ENCODE results near the gene LSG1. TPM values are rescaled to one million over a fixed set of nuclear protein-coding genes. Genes with fewer than 3 reads are reported as not detected.

Gene LSG1
- total and polyA plus RNA-seq, 4 donors = 8.8 to 31.3 (median 24.9) TPM

- H3K4me1 ChIP-seq (ENCODE audit: control insufficient read depth in 1 of 2, insufficient read depth in 2 of 2, low read length in 2 of 2) = no peaks in the 10 kb centered on the region
- H3K27ac ChIP-seq (ENCODE audit: low read depth in 1 of 2, low read length in 2 of 2) = no peak overlapping the region
- no peak for DNase-seq
- 83 to 86% methylated on average over 9 of the region's 9 CpGs for WGBS, 2 donors
- H3K36me3 ChIP-seq (ENCODE audit: control insufficient read depth in 1 of 2, insufficient read depth in 2 of 2, low read length in 1 of 2) = no peaks in the 10 kb centered on the region
- ATAC-seq (ENCODE audit: low FRiP score) = no peak
- H3K9me3 ChIP-seq (ENCODE audit: control insufficient read depth, low read length) = no peaks in the 10 kb centered on the region
- H3K4me3 ChIP-seq (ENCODE audit: low read length in 2 of 2) = no peak overlapping the region
- H3K27me3 ChIP-seq (ENCODE audit: control insufficient read depth in 1 of 2, insufficient read depth in 2 of 2, low read length in 1 of 2) = peaks cover 0 to 1% of the 10 kb centered on the region in 2 donors
- intact Hi-C loops (cut with DNase I) = loop anchor here (10.0 kb wide), 2 partner anchors 285 to 295 kb away; no protein-coding TSS in a partner anchor
Measured at GRCh38 chr3:194689493-194689944, 17.5 kb upstream of the LSG1 start.

GRCh38 chr3:194688946-194689345 lies 17.0 kb upstream of the LSG1 start:
- H3K4me3 ChIP-seq (ENCODE audit: low read length in 2 of 2) = no peak overlapping the region
- intact Hi-C loops (cut with DNase I) = loop anchor here (10.0 kb wide), 2 partner anchors 286 to 296 kb away; no protein-coding TSS in a partner anchor

GRCh38 chr3:194688200-194688740 lies 16.3 kb upstream of the LSG1 start:
- no peak for ATAC-seq (ENCODE audit: low FRiP score)
- H3K4me1 ChIP-seq (ENCODE audit: control insufficient read depth in 1 of 2, insufficient read depth in 2 of 2, low read length in 2 of 2) = no peaks in the 10 kb centered on the region
- intact Hi-C loops (cut with DNase I) = loop anchor here (10.0 kb wide), 2 partner anchors 287 to 297 kb away; no protein-coding TSS in a partner anchor
- H3K27me3 ChIP-seq (ENCODE audit: control insufficient read depth in 1 of 2, insufficient read depth in 2 of 2, low read length in 1 of 2) = peaks cover 0 to 1% of the 10 kb centered on the region in 2 donors
- WGBS, 2 donors = 55 to 60% methylated on average over 16 of the region's 16 CpGs
- H3K9me3 ChIP-seq (ENCODE audit: control insufficient read depth, low read length) = no peaks in the 10 kb centered on the region
- H3K27ac ChIP-seq (ENCODE audit: low read depth in 1 of 2, low read length in 2 of 2) = no peak overlapping the region
- no peak overlapping the region for H3K4me3 ChIP-seq (ENCODE audit: low read length in 2 of 2)
- H3K36me3 ChIP-seq (ENCODE audit: control insufficient read depth in 1 of 2, insufficient read depth in 2 of 2, low read length in 1 of 2) = no peaks in the 10 kb centered on the region
- DNase-seq = peak in 1 of 2 donors; percentile 53

More at GRCh38 chr3:194688946-194689345, 17.0 kb upstream of the LSG1 start:
- H3K4me1 ChIP-seq (ENCODE audit: control insufficient read depth in 1 of 2, insufficient read depth in 2 of 2, low read length in 2 of 2) = no peaks in the 10 kb centered on the region
- H3K27me3 ChIP-seq (ENCODE audit: control insufficient read depth in 1 of 2, insufficient read depth in 2 of 2, low read length in 1 of 2) = peaks cover 0 to 1% of the 10 kb centered on the region in 2 donors
- no peaks in the 10 kb centered on the region for H3K36me3 ChIP-seq (ENCODE audit: control insufficient read depth in 1 of 2, insufficient read depth in 2 of 2, low read length in 1 of 2)
- H3K9me3 ChIP-seq (ENCODE audit: control insufficient read depth, low read length) = no peaks in the 10 kb centered on the region
- DNase-seq (no peak), ATAC-seq (ENCODE audit: low FRiP score) (no peak)
- no peak overlapping the region for H3K27ac ChIP-seq (ENCODE audit: low read depth in 1 of 2, low read length in 2 of 2)
- 92 to 93% methylated on average over 6 of the region's 6 CpGs for WGBS, 2 donors

- Histone ChIP-seq H3K36me3 (ENCODE audit: control insufficient read depth in 1 of 2, insufficient read depth in 2 of 2, low read length in 1 of 2) (no peaks in the 10 kb centered on the region), H3K4me1 (ENCODE audit: control insufficient read depth in 1 of 2, insufficient read depth in 2 of 2, low read length in 2 of 2) (no peaks in the 10 kb centered on the region), H3K9me3 (ENCODE audit: control insufficient read depth, low read length) (no peaks in the 10 kb centered on the region), H3K4me3 (ENCODE audit: low read length in 2 of 2) (no peak overlapping the region), H3K27ac (ENCODE audit: low read depth in 1 of 2, low read length in 2 of 2) (no peak overlapping the region), H3K27me3 (ENCODE audit: control insufficient read depth in 1 of 2, insufficient read depth in 2 of 2, low read length in 1 of 2) (peaks cover 0 to 1% of the 10 kb centered on the region in 2 donors)
- intact Hi-C loops (cut with DNase I) = loop anchor here (10.0 kb wide), 2 partner anchors 287 to 297 kb away; no protein-coding TSS in a partner anchor
- DNase-seq (peak; percentile 75 to 93), ATAC-seq (ENCODE audit: low FRiP score) (peak; percentile 58)
- 1 to 5% methylated on average over 37 to 57 of the region's 57 CpGs for WGBS, 2 donors
Measured at GRCh38 chr3:194687638-194688199, 15.7 kb upstream of the LSG1 start.

GRCh38 chr3:194686816-194687637 lies 15.0 kb upstream of the LSG1 start:
- peak overlapping the region; percentile 34 to 60 for H3K4me3 ChIP-seq (ENCODE audit: low read length in 2 of 2)
- no peak overlapping the region for H3K27ac ChIP-seq (ENCODE audit: low read depth in 1 of 2, low read length in 2 of 2)
- H3K27me3 ChIP-seq (ENCODE audit: control insufficient read depth in 1 of 2, insufficient read depth in 2 of 2, low read length in 1 of 2) = peaks cover 0 to 1% of the 10 kb centered on the region in 2 donors
- 2 to 3% methylated on average over 81 to 86 of the region's 86 CpGs for WGBS, 2 donors
- H3K4me1 ChIP-seq (ENCODE audit: control insufficient read depth in 1 of 2, insufficient read depth in 2 of 2, low read length in 2 of 2) = no peaks in the 10 kb centered on the region
- intact Hi-C loops (cut with DNase I) = loop anchor here (10.0 kb wide), 2 partner anchors 288 to 298 kb away; no protein-coding TSS in a partner anchor
- H3K36me3 ChIP-seq (ENCODE audit: control insufficient read depth in 1 of 2, insufficient read depth in 2 of 2, low read length in 1 of 2) = no peaks in the 10 kb centered on the region
- ATAC-seq (ENCODE audit: low FRiP score) = peak; percentile 63
- H3K9me3 ChIP-seq (ENCODE audit: control insufficient read depth, low read length) = no peaks in the 10 kb centered on the region
- peak; percentile 74 to 85 for DNase-seq

- H3K9me3 ChIP-seq (ENCODE audit: control insufficient read depth, low read length) = no peaks in the 10 kb centered on the region
- H3K4me3 ChIP-seq (ENCODE audit: low read length in 2 of 2) = peak overlapping the region; percentile 34 to 60
- H3K27ac ChIP-seq (ENCODE audit: low read depth in 1 of 2, low read length in 2 of 2) = no peak overlapping the region
- WGBS, 2 donors = 0 to 1% methylated on average over 29 of the region's 29 CpGs
- H3K36me3 ChIP-seq (ENCODE audit: control insufficient read depth in 1 of 2, insufficient read depth in 2 of 2, low read length in 1 of 2) = no peaks in the 10 kb centered on the region
- intact Hi-C loops (cut with DNase I) = loop anchor here (10.0 kb wide), 2 partner anchors 288 to 298 kb away; no protein-coding TSS in a partner anchor
- no peak for DNase-seq
- peaks cover 0 to 1% of the 10 kb centered on the region in 2 donors for H3K27me3 ChIP-seq (ENCODE audit: control insufficient read depth in 1 of 2, insufficient read depth in 2 of 2, low read length in 1 of 2)
- no peaks in the 10 kb centered on the region for H3K4me1 ChIP-seq (ENCODE audit: control insufficient read depth in 1 of 2, insufficient read depth in 2 of 2, low read length in 2 of 2)
- ATAC-seq (ENCODE audit: low FRiP score) = no peak
Measured at GRCh38 chr3:194686414-194686815, 14.4 kb upstream of the LSG1 start.

- DNase-seq (peak; percentile 94 to 97), ATAC-seq (ENCODE audit: low FRiP score) (peak; percentile 92)
- intact Hi-C loops (cut with DNase I) = loop anchor here (10.0 kb wide), 2 partner anchors 289 to 299 kb away; no protein-coding TSS in a partner anchor
- Histone ChIP-seq H3K9me3 (ENCODE audit: control insufficient read depth, low read length) (no peaks in the 10 kb centered on the region), H3K27me3 (ENCODE audit: control insufficient read depth in 1 of 2, insufficient read depth in 2 of 2, low read length in 1 of 2) (peaks cover 0 to 1% of the 10 kb centered on the region in 2 donors), H3K27ac (ENCODE audit: low read depth in 1 of 2, low read length in 2 of 2) (peak within 1 kb of the TSS in 1 of 2 donors; percentile 6), H3K4me1 (ENCODE audit: control insufficient read depth in 1 of 2, insufficient read depth in 2 of 2, low read length in 2 of 2) (no peaks in the 10 kb centered on the region), H3K36me3 (ENCODE audit: control insufficient read depth in 1 of 2, insufficient read depth in 2 of 2, low read length in 1 of 2) (no peaks in the 10 kb centered on the region), H3K4me3 (ENCODE audit: low read length in 2 of 2) (peak within 1 kb of the TSS; percentile 34 to 60)
- WGBS, 2 donors = 0% methylated on average over 70 of the region's 70 CpGs
Measured at GRCh38 chr3:194685718-194686413, 13.9 kb upstream of the LSG1 start, which contains the start of gene FAM43A. Gene FAM43A, plus strand, starts transcription at chr3:194685883. Its CDS starts 944 bp downstream, at chr3:194686827.

Measured in aorta (tissue), 5 donors.